Kasumi-1 (cell line): ENCODE measurements around the gene MZT2B.
"Not testable (repeated sequence)": the region's sequence is repeated elsewhere in the genome, so short reads cannot be mapped to it uniquely, and the experiment has no call there.

Experiments
- DNase-seq, 2 experiments: peaks; one replicate each; lab custom pipeline; 2025; lab: John Stamatoyannopoulos, UW

The MZT2B gene

GRCh38 chr2:130152816-130153595, 29.1 kb upstream of the MZT2B start:
- DNase-seq = no peak

GRCh38 chr2:130153721-130154422, 28.2 kb upstream of the MZT2B start:
- DNase-seq = not testable (repeated sequence)

- not testable (repeated sequence) for DNase-seq
These were observed 27.7 kb upstream of the MZT2B start for GRCh38 chr2:130154423-130154770.

- no peak for DNase-seq
These were observed 27.0 kb upstream of the MZT2B start for GRCh38 chr2:130154773-130155765.

- peak; percentile 34 to 46 for DNase-seq
These were observed 26.0 kb upstream of the MZT2B start for GRCh38 chr2:130155956-130156623.

- no peak for DNase-seq
These were observed 25.4 kb upstream of the MZT2B start for GRCh38 chr2:130156624-130157004.

- DNase-seq = not testable (repeated sequence)
These were observed 24.7 kb upstream of the MZT2B start for GRCh38 chr2:130157354-130157753.

GRCh38 chr2:130157825-130158514, 24.1 kb upstream of the MZT2B start:
- DNase-seq = peak in 1 of 2 experiments; percentile 33

GRCh38 chr2:130158631-130159030, 23.4 kb upstream of the MZT2B start:
- DNase-seq = no peak

GRCh38 chr2:130159376-130159775, 22.7 kb upstream of the MZT2B start:
- not testable (repeated sequence) for DNase-seq

- DNase-seq = no peak
These were observed 21.9 kb upstream of the MZT2B start for GRCh38 chr2:130160131-130160530.

GRCh38 chr2:130160838-130161705, 21.0 kb upstream of the MZT2B start:
- DNase-seq = not testable (repeated sequence)

- DNase-seq = not testable (repeated sequence)
These were observed 19.6 kb upstream of the MZT2B start for GRCh38 chr2:130162486-130162885.

- no peak for DNase-seq
These were observed 19.1 kb upstream of the MZT2B start for GRCh38 chr2:130162968-130163367.

- no peak for DNase-seq
These were observed 16.6 kb upstream of the MZT2B start for GRCh38 chr2:130165293-130166016.

GRCh38 chr2:130166611-130167010, 15.5 kb upstream of the MZT2B start:
- not testable (repeated sequence) for DNase-seq

GRCh38 chr2:130169163-130169562, 12.9 kb upstream of the MZT2B start:
- DNase-seq = not testable (repeated sequence)

GRCh38 chr2:130169896-130170295, 12.2 kb upstream of the MZT2B start:
- DNase-seq = no peak

- DNase-seq = not testable (repeated sequence)
These were observed 7.2 kb upstream of the MZT2B start for GRCh38 chr2:130174866-130175265.
